ENCODE measurements around the gene SLC35F1.

SLC35F1 gene

DNA sequence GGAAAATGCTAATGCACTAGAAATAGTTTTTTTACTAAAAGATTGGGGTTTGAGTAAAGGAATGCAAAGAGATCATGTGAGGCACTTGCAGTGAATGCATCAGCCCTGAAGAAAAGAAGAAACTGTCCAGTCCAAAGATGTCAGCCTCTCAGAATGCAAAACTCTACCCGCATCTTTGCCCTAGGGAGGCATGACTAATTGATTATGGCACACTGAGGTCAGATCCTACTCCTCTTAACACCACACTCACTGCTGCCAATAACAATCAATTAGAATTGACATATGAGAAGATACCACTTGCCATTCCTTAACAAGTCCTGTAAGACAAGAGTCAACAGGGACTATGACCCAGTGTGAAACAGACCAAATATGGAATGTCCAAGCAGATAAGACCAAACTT lies 378.7 kb downstream of the SLC35F1 start:
- no peak for DNase-seq

DNA sequence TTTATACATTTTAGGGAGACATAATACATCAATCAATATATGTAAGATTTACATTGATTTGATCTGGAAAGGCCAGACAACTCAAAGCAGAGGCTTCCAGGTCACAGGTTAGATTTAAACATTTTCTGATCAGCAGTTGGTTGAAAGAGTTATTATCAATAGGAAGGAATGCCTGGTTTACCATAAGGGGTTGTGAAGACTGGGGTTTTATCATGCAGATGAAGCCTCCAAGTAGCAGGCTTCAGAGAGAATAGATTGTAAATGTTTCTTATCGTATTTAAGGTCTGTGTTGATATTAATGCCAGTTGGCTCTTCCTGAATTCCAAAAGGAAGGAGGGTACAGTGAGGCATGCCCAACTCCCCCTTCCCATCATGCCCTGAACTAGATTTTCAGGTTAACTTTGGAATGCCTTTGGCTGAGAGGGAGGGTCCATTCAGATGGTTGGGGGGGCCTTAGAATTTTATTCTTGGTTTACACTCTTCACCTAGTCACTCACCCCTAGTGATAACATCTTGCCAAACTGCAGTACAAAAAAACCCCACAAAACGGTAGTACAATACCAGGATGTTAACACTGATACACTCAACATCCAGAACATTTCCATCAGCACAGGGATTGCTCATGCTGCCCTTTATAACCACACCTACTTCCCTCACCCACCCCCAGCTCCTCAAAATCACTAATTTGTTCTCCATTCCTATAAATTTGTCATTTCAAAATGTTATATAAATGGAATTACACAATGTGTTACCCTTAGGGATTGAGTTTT lies 381.5 kb downstream of the SLC35F1 start:
- DNase-seq, result no peak

DNA sequence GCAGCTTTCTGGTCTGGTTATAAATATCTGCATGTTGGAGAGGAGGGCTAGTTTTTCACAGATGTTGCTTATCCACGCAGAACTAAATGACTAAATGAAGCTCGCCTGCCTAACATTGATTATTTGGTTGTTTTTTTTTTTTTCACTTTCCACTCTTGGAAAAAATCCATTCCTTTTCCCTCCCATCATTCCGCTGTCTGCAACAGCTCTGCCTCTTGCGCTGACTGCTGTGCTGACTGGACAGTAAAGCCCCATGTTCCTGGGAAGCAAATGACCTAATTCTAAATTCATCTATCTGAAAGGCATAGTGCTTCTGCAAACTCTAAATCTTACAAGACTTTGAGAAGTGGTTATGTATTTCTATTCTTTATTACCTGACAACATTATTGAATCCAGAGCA lies 385.5 kb downstream of the SLC35F1 start:
- DNase-seq, result no peak

DNA sequence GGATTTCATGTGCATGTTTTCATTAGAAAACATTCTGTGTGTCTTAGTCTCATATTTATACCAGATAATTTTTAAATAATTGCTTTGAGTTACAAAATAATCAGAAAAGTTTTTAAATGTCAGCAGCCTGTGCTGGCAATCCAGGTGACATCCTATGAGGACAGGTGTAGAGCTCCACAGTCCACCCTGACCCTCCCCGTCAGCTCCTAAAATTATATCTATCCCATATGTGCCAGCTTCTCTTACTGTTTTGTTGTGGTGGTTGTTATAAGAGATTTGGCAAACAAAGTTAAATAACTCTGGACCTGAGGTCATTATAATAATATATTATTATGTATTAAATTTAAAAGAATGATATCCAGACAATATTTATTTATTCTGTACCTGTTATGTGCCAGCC lies 387.8 kb downstream of the SLC35F1 start:
- no peak for DNase-seq

DNA sequence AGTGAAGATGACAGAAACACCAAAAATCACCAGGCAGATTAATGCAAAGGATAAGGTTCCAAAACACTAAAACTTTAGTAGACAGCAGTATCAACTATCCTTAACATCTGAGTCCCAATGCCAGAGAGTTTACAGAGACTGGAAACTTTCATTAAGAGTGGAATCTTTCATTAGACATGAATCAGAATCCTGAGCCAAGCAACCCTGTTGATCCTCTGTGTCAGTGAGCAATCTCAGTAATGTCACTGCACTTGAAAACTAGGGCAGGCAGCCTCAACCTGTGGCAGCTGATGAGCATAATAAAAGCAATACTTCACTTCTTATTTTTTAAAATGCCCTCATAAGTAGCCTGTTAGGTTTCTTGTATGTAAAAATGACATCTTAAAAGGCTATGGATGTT lies 388.3 kb downstream of the SLC35F1 start:
- no peak for DNase-seq

DNA sequence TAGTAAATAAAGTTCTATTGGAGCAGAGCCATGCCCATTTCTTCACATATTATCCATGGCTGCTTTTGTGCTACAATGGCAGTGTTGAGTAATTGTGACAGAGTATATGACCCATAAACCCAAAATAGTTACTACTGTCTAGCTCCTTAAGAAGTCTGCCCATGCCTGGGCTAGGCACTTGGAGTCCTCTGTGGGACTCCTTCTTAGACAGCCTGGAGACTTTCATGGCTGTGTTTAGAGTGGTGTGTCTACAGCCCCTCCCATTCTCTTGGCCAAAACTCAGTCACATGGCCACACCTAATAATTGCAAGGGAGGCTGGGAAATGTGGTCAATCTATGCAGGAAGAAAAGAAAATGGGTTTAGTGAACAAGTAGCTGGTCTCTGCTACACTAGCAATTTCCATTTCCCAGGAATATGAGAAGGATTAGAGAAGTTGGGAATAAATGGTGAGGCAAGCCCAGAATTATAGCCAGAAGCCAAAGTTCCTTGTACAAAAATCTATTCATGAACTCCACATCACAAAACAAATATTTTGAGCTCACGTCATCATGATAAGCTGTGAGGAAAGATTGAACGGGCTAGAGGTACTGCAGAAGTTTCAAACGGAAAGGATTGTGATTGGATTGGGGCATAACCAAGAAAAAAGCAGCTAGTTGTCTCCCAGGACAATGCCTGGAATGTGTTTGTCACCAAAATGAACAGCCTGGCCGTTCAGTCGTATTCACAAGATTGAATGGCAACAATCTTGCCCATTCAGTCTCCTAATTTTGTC lies 389.3 kb downstream of the SLC35F1 start:
- DNase-seq, result no peak

DNA sequence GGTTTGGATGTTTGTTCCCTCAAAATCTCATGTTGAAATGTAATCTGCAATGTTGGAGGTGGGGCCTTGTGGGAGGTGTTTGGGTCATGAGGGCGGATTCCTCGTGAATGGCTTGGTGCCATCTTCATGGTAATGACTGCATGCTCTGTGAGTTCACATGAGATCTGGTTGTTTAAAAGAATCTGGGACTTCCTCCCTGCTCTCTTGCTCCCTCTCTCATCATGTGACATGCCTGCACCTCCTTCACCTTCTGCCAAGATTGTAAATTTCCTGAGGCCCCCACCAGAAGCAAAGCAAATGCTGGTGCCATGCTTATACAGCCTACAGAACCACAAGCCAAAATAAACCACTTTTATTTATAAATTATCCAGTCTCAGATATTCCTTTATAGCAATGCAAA lies 390.8 kb downstream of the SLC35F1 start:
- DNase-seq, result no peak

DNA sequence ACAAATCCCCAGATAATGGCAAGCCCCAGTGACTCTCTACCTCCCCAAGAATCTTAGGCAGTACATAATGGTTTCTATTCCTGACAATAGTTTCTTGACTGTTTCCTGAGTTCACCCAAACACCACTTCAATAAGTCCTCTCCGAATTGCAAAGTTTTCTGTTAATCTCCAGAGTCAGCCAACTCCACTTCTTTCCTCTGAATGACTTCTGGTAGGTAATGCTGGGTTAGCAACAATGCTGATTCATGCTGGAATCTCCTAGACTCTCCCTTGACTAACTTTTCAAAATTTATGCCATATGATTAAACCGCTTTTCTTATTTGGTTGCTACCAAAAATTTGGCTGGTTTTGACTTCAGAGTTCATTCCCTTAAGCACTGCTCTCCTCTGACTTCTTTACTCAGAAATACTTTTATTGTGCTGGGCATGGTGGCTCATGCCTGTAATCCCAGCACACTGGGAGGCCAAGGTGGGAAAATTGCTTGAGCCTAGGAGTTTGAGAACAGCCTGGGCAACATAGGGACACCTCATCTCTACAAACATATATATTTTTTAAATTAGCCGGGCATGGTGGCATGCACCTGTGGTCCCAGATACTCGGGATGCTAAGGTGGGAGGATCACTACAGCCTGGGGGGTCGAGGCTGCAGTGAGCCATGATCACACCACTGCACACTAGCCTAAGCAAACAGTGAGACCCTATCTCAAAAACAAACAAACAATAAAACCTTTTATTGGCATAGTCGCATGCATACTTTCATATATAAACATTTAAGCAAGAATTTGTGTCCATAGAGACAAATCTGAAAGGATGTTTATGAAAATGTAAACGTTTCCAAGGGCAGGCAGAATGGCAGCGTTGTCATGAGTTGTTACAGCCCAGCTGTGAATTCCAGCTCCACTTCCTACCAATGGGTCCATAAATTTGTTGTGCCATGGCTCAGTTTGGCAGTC lies 391.7 kb downstream of the SLC35F1 start:
- no peak for DNase-seq

DNA sequence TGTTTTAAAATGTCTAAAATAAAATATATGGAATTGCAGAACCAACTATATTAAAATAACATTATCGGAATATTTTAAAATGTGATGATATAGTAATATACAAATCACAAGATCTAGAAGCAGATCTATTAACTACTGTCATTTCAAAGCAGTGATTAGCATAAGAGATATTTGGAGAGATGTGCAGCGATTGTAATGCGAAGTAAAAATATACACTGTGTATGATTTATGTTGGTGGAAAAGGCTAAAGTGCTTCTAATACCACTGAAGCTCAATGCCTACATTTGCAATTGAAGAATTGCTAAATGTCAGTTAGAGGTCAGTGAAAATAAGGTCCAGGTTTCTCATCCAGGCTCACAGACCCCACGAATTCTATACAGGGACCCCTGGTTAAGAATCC lies 392.4 kb downstream of the SLC35F1 start:
- DNase-seq, result no peak

DNA sequence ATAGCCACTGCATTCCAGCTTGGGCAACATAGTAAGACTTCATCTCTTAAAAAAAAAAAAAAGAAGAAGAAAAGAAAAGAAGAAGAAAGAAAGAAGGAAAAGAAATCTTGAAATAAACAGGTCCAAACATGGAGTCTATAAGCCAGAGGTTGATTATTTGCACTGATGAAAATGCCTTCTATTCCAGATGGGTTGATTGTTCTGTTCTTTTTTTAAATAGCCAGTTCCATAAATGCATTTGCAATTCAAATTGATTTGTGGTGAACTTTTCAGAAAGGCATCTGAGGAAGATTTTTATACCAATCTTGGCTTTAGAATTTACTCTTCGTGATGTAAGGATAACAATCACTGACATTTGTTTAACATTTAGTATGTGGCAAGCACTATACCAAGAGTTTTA lies 397.3 kb downstream of the SLC35F1 start:
- no peak for DNase-seq

DNA sequence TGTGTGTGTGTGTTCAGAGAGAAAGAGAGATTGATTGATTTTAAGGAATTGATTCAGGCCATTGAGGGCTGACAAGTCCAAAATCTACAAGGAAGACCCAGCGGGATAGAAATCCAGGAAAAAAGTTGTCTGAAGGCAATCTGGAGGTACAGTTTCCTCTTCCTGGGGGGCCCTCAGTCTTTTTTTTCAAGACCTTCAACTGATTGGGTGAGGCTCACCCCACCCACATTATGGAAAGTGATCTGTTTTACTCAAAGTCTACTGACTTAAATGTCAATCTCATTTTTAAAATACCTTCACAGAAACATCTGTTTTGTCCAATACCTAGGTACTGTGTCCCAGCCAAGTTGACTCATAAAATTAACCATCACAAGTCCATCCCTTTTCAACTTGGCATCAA lies 398.0 kb downstream of the SLC35F1 start:
- DNase-seq, result no peak

DNA sequence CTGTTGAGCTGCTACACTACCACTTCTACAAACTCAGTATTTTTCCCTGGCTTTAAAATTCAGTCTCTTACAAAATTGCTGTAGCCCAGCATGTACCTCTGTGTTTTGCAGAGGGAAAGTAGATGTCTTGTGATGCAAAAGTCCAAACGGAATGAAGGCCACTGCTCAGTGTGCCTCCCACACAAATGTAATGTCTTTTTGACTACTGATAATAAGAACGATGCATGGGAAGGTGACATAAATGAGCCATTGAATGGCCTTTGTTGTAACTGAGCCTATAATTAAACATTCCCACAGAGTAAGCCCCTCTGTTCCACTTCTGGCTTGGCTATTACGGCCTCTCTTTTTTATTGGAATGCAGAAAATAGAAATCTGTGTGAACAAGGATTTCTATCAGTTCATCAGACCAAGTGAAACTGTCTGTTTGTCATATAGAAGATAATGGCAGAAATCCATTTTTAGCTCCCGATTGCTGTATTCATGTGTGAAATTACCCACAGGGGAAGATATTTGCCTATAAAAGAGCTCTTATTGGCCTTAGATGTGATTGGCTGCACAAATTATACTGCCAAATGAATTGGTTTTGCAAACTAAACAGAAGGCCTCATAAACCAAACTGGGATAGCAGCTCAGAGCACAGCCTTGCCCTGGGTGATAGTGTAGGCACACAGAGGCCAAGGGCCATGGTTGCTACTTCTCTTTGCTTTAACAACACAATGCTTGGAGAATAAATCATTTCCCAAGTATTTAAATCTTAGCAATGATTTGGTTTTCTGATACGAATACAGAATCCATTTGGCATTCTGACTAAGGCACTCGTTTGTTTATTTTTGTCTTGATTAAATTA lies 399.6 kb downstream of the SLC35F1 start:
- no peak for DNase-seq

DNA sequence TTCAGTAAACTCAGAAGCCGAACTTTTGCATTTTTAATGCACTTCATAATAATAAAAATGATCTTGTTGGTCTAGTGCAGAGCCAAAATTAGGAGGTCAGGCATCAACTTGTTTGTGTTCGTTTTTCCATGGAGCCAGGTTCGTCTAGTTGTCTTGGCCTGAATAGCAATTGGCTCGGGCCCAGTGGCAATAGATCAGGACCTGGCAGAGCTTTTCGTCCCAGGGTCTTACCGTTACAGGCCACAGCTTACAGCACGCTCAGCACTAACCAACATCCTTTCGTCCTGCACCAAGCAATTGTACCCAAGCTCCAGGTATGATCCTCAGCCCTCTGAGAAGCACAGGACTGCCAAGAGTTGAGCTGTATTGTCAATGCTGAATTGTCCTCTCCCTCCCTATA lies 400.5 kb downstream of the SLC35F1 start:
- no peak for DNase-seq

DNA sequence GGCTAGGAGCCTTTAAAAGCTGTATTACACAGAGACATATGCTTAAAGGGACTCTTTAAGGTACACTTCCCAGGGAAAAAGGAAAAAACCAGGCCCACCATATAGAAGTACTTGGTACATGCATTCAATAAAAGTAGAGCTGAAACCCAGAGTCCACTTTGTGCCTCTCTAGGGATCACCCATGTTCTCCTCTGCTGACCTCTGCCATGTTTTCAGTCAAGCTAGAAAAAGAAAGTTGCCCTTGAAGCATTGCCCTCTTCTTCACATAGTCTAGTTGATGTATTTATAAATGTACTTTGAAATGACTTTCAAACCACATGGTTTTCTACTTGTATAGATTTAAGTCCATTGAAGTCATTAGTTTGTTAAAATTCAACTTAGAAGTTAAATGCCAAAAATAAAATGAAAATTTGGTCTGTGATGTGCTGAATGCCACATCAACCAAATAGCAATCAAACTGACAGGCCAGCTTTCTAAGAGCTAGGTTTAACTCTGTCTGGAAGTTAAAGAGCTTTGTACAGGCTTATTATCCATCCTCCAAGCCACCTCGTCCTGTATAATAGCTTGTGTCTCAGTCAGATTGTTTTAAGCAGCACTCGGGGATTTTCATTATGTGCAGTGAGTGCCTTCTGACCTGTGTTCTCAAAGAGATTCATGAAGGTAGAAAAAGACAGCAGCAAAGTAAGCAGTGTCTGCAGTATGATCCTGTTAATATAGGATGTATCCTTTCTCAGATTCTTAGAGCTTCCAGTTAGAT lies 402.5 kb downstream of the SLC35F1 start:
- no peak for DNase-seq

DNA sequence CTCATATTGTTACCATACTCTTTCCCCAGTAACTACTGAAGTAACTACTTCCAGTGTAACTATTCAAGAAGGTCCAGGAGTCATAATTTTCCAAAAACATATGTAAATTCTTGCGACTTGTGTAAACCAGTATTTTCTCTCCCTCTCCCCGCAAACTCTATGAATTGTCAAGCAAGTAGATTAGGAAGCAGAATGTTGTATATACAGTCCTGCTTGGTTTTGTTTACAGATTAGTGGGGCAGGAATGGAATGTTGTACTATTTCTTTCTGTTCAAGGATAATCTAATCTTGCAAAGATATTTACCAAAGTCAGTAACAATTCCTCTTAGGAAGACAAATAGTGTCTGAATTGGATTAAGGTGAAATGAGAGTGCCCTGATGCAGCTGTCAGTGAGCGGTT lies 406.1 kb downstream of the SLC35F1 start:
- DNase-seq, result no peak

DNA sequence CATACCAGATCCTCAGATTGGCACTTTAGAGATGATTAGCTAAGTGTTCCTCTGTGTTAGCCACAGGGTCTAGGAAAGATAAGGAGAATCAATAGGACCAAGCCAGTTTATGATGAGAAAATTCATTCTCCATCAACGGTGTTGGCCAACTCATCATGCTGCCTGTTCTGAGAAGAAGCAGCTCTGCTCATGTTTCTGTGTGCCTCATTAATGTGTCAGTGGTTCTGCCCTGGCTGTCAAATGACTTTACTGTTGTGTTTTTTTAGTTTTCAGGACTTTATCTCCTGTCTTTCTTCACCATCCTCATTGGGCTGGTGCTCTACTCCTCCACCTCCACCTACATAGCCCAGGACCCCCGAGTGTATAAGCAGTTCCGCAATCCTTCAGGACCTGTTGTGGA lies 406.7 kb downstream of the SLC35F1 start:
- no peak for DNase-seq

DNA sequence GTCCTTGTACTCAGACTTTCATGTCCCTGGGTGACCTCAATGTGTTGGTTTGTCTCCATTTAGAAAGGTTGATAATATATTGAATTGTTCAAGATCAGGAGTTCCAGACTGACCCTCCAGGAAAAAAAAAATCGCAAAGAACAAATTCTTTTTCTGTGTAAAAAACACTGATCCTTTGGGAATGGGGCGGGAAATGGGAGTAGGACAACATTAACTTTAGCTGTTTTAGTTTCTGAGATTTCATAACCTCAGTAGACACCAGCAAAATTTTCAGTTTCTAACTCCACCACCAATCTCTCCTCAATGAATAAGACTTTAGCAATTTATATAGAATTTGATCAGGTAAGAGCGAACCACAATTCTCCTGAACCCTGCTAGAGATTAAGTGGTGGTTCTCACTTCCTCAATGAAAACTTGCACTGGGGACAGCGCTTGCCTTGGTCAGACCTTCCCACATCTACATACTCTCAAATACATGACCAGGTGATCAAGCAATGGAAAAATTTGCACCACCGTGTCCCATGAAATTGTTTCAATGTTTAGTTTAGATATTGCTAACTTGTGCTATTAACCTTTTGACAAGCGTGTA lies 409.8 kb downstream of the SLC35F1 start:
- no peak for DNase-seq

DNA sequence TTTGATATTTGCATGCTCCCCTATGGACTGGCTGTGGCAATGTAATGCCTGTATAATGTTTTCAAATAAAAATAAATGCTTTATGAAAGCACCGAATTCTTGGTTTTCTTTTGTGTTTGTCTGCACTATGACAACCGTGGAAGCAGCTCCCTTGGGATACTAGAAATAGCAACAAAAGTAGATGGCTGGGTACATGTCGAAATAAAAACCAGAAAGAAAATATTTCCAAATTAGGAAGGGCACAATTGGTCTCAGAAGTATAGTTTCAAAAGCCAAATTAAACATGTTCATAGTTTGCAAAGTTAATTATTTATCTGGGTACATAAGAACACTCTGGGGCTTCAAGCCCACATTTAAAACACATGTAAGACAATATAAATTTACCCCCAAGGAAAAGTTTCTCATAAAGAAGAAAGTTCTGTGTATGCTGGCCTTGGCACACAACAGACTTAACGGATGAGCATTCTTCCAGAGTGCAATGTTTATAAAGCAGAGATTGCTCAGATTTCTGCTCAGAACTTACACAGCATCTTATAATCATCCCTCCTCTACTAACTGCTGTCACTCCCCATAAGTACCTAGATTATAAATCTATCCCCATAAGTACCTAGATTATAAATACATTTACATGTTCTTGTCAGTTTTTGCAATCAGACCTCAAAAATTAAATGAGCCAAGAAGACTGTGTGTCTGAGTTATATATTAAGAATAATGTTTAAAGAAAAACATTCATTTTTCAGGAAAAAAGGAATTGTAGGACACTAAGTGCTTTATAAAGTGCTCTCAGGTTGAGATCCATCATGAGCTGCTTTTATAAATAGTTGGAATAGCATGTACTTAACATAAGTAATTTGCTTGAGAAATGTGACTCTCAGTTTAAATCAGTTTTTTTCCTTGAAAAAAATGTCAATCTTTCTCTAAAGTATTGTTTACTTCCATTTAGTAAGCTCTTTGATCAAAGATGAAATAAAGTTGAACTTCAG lies 410.8 kb downstream of the SLC35F1 start:
- DNase-seq, result no peak

DNA sequence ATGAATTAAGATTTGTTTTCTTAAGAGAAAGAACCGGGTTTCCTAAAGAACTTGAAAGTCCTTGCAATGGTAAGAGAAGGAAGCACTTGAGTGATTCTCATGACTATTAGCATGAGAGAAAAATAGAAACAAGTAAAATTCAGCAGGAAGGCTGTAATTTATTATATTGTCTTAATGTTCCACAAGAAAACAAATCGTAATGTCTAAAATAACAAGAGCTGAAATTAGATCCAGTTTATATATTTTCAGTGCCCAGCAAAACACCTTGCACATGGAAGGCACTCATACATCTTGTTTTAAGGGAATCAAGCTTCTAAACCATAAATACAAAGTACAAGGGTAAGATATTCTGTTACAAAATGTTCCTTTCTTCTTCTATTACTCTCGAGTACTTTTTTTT lies 411.6 kb downstream of the SLC35F1 start:
- no peak for DNase-seq

DNA sequence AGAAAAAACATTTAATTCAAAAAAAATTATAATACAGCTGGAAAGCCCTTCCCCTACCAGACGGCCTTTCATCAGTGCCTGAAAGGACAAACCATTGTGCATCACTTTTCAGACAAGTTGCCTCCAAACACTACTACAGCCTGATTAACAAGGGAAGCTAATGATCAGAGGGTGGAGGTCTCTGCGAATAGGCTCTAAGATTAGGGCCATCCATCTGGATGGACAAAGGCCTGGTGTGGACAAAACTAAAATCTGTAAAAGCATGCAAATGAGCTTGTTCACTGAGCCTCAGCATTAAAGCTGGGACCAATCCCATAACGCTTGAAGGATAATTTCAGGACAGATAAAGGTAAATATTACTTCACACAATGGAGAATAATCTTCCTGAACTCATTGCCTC lies 412.4 kb downstream of the SLC35F1 start:
- no peak for DNase-seq
